H1 (cell line): ENCODE results near the gene NFATC4. TPM values are rescaled to one million over a fixed set of nuclear protein-coding genes. Genes with fewer than 3 reads are reported as not detected.
"Not testable (repeated sequence)": the region's sequence is repeated elsewhere in the genome, so short reads cannot be mapped to it uniquely, and the experiment has no call there.

Experiments
- CTCF ChIA-PET: fragments of 300-600 bp; sonication (Branson Sonifier 250); formaldehyde crosslinking; loops from one replicate; lab custom pipeline; 2021; ENCODE audit not compliant: partially characterized antibody; lab: Charles Lee
- POLR2A ChIA-PET: fragments of 300-600 bp; sonication (Branson Sonifier 250); formaldehyde crosslinking; loops from one replicate; lab custom pipeline; 2021; ENCODE audit warnings: inconsistent platforms; ENCODE audit not compliant: partially characterized antibody; lab: Charles Lee
- DNase-seq, 2 experiments: peaks; one replicate each; pipeline versions ENCODE4 v3.0.0 to v3.0.0-alpha.2; 2010 to 2022; ENCODE audit warnings: low spot score in 2 of 2, low read depth in 1 of 2, mixed read lengths in 1 of 2
- FAIRE-seq: peaks from 2 replicates; lab custom pipeline; 2011; peaks lifted over from hg19 to GRCh38; lab: Jason Lieb, UNC
- H2AFZ ChIP-seq: 2 replicates; pipeline ENCODE4 v1.8.1; 2012; ENCODE audit warnings: low read length, inconsistent platforms
- H2AK5ac ChIP-seq: 2 replicates; pipeline ENCODE4 v1.6.1; 2013; ENCODE audit warnings: low read depth, low read length
- H2BK120ac ChIP-seq: replicated peaks from 2 replicates; pipeline ENCODE3; 2013; ENCODE audit warnings: low read depth, low read length, inconsistent platforms
- H2BK12ac ChIP-seq: 2 replicates; pipeline ENCODE4 v1.6.1; 2013; ENCODE audit warnings: low read depth, low read length
- H2BK15ac ChIP-seq: 2 replicates; pipeline ENCODE4 v1.6.1; 2013; ENCODE audit warnings: low read length
- H2BK20ac ChIP-seq: 2 replicates; pipeline ENCODE4 v1.6.1; 2013; ENCODE audit warnings: low read length
- H2BK5ac ChIP-seq: 2 replicates; pipeline ENCODE4 v1.6.1; 2013; ENCODE audit warnings: low read depth, low read length
- H3K14ac ChIP-seq: 2 replicates; pipeline ENCODE4 v1.6.1; 2013; ENCODE audit warnings: inconsistent platforms; ENCODE audit not compliant: insufficient read length
- H3K18ac ChIP-seq: 2 replicates; pipeline ENCODE4 v1.6.1; 2013; ENCODE audit warnings: low read length; ENCODE audit errors: extremely low read depth
- H3K23ac ChIP-seq: 2 replicates; pipeline ENCODE4 v1.6.1; 2013; ENCODE audit warnings: inconsistent platforms; ENCODE audit not compliant: insufficient read length
- H3K23me2 ChIP-seq: 2 replicates; pipeline ENCODE4 v1.6.1; 2013; ENCODE audit warnings: low read depth, low read length
- H3K27ac ChIP-seq: 2 replicates; pipeline ENCODE4 v1.6.1; 2011; ENCODE audit warnings: low read depth, low read length, inconsistent platforms
- H3K27me3 ChIP-seq, 4 experiments: replicated peaks in 1 of 4; 1 replicate in 1 of 4; 2 replicates in 3 of 4; pipeline versions ENCODE4 v1.6.1 to v1.8.1; 2011 to 2013; ENCODE audit warnings: low read length in 3 of 4, mild to moderate bottlenecking in 3 of 4, inconsistent platforms in 2 of 4, mixed read lengths in 2 of 4, moderate library complexity in 1 of 4; ENCODE audit not compliant: control insufficient read depth in 3 of 4, insufficient read depth in 3 of 4; ENCODE audit errors: extremely low read depth in 1 of 4
- H3K36me3 ChIP-seq, 4 experiments: 2 replicates each; pipeline versions ENCODE4 v1.6.1 to v1.8.1; 2011 to 2013; ENCODE audit warnings: mild to moderate bottlenecking in 4 of 4, low read length in 3 of 4, moderate library complexity in 2 of 4, control low read depth in 1 of 4, inconsistent platforms in 1 of 4; ENCODE audit not compliant: insufficient read depth in 4 of 4, control insufficient read depth in 2 of 4
- H3K4ac ChIP-seq: replicated peaks from 2 replicates; pipeline ENCODE3; 2013; ENCODE audit warnings: low read length, low read depth, mixed read lengths, inconsistent platforms; ENCODE audit not compliant: insufficient read length
- H3K4me1 ChIP-seq, 4 experiments: replicated peaks in 1 of 4; 1 replicate in 1 of 4; 2 replicates in 3 of 4; pipeline versions ENCODE4 v1.6.1 to v1.8.1; 2011 to 2013; ENCODE audit warnings: low read length in 3 of 4, inconsistent platforms in 2 of 4, mixed read lengths in 1 of 4; ENCODE audit not compliant: insufficient read depth in 4 of 4, control insufficient read depth in 3 of 4
- H3K4me2 ChIP-seq, 2 experiments: 2 replicates each; pipeline versions ENCODE4 v1.6.1 to v1.8.1; 2011 to 2013; ENCODE audit warnings: low read depth in 2 of 2, low read length in 2 of 2, control low read depth in 1 of 2, inconsistent platforms in 1 of 2, mild to moderate bottlenecking in 1 of 2; ENCODE audit not compliant: insufficient read depth in 1 of 2
- H3K4me3 ChIP-seq, 4 experiments: fragments of 200-600, 300-600 bp in 1 of 4; sonication (generic), shearing (Covaris generic), sonication (Bioruptor Twin) in 1 of 4; 2 replicates each; pipeline versions ENCODE4 v1.5.1 to v1.8.1; 2011 to 2016; ENCODE audit warnings: low read length in 4 of 4, low read depth in 3 of 4, control low read depth in 2 of 4, inconsistent platforms in 2 of 4, mild to moderate bottlenecking in 2 of 4, mixed read lengths in 1 of 4, moderate library complexity in 1 of 4; ENCODE audit not compliant: insufficient read depth in 2 of 4; ENCODE audit errors: extremely low read depth in 1 of 4
- H3K56ac ChIP-seq: replicated peaks from 2 replicates; pipeline ENCODE3; 2013; ENCODE audit warnings: low read depth, mild to moderate bottlenecking, mixed read lengths, low read length, inconsistent platforms; ENCODE audit not compliant: insufficient read length
- H3K79me1 ChIP-seq: 2 replicates; pipeline ENCODE4 v1.6.1; 2013; ENCODE audit warnings: low read depth, low read length, control low read depth
- H3K79me2 ChIP-seq, 2 experiments: 2 replicates each; pipeline versions ENCODE4 v1.6.1 to v1.8.1; 2012 to 2013; ENCODE audit warnings: low read length in 2 of 2, mild to moderate bottlenecking in 2 of 2, inconsistent platforms in 1 of 2; ENCODE audit not compliant: insufficient read depth in 2 of 2, control insufficient read depth in 1 of 2
- H3K9ac ChIP-seq, 4 experiments: replicated peaks in 1 of 4; 1 replicate in 1 of 4; 2 replicates in 3 of 4; pipeline versions ENCODE4 v1.6.1 to v1.8.1; 2011 to 2013; ENCODE audit warnings: low read depth in 3 of 4, low read length in 3 of 4, control low read depth in 2 of 4, mild to moderate bottlenecking in 2 of 4, moderate library complexity in 2 of 4, inconsistent platforms in 1 of 4; ENCODE audit errors: extremely low read depth in 1 of 4
- H3K9me3 ChIP-seq, 2 experiments: 2 replicates each; pipeline versions ENCODE4 v1.6.1 to v1.8.1; 2012 to 2013; ENCODE audit warnings: mild to moderate bottlenecking in 2 of 2, moderate library complexity in 2 of 2, control low read depth in 1 of 2, inconsistent platforms in 1 of 2, low read depth in 1 of 2, low read length in 1 of 2, mixed read lengths in 1 of 2; ENCODE audit not compliant: insufficient read depth in 2 of 2
- H4K20me1 ChIP-seq, 2 experiments: replicated peaks in 1 of 2; 2 replicates each; pipeline versions ENCODE3 to v1.8.1; 2011 to 2013; ENCODE audit warnings: inconsistent platforms in 2 of 2, low read length in 2 of 2, mild to moderate bottlenecking in 1 of 2; ENCODE audit not compliant: insufficient read depth in 2 of 2, control insufficient read depth in 1 of 2
- H4K5ac ChIP-seq: 2 replicates; pipeline ENCODE4 v1.6.1; 2013; ENCODE audit warnings: low read length, low read depth, mixed read lengths, inconsistent platforms; ENCODE audit not compliant: insufficient read length
- H4K8ac ChIP-seq: 2 replicates; pipeline ENCODE4 v1.8.0; 2013; ENCODE audit warnings: mild to moderate bottlenecking, moderate library complexity, low read length, inconsistent platforms; ENCODE audit not compliant: insufficient read depth; ENCODE audit errors: extremely low read depth
- H4K91ac ChIP-seq: replicated peaks from 2 replicates; pipeline ENCODE3; 2013; ENCODE audit warnings: low read length, mixed read lengths, inconsistent platforms; ENCODE audit not compliant: insufficient read length
- WGBS, 2 experiments: shearing (Covaris generic) in 1 of 2; methylation state at CpG; one replicate each; pipeline versions ENCODE4 v1.1.6 to v1.1.7; 2013 to 2015; ENCODE audit warnings: low lambda C conversion rate in 2 of 2, mixed read lengths in 2 of 2, inconsistent platforms in 1 of 2, low coverage in 1 of 2, missing lambda C conversion rate in 1 of 2; ENCODE audit not compliant: insufficient replicate concordance in 2 of 2, insufficient coverage in 1 of 2, insufficient read length in 1 of 2; ENCODE audit errors: extremely low coverage in 1 of 2, missing lambda C conversion rate in 1 of 2; 5-methylcytosine and 5-hydroxymethylcytosine counted together
- polyA plus RNA-seq, 7 experiments: library from polyadenylated mRNA; depleted of rRNA in 3 of 7; stranded (reverse) in 5 of 7; unstranded in 2 of 7; fragments of >200 nt in 5 of 7; fragments of 200-250 nt in 2 of 7; gene quantifications; 1 replicate in 5 of 7; 2 replicates in 1 of 7; 4 replicates in 1 of 7; pipeline versions ENCODE4 v1.2.1 to v1.2.3, GENCODE V29; 2011 to 2013; ENCODE audit warnings: missing spikeins in 2 of 7, mixed read lengths in 2 of 7
- total RNA-seq: library from RNA; stranded (reverse); fragmentation: NEBNext Ultra II Directional; extraction: Animal tissue kit (Norgen Biotek cat#: 25700); gene quantifications from 2 replicates; pipeline ENCODE4 v1.2.1, GENCODE V29; 2021

The NFATC4 gene
- total and polyA plus RNA-seq, 2 of the 8 experiments (the other 6 are each of a cell fraction or from before 2014, with no cell fraction given) = 47.3 to 50.3 TPM

GRCh38 chr14:24371605-24372004 is 3.6 kb downstream of the NFATC4 start:
- ChIA-PET POLR2A (interaction anchor here (0.6 to 4.2 kb wide), 3 partner anchors 8 to 58 kb away, joined by 5 to 24 read pairs (median 13); partner anchors contain the start of genes CBLN3 and KHNYN), CTCF (interaction anchor here (1.0 to 16.4 kb wide), 12 partner anchors 10 to 65 kb away, joined by 3 to 207 read pairs (median 6); partner anchors contain the start of genes ADCY4, CBLN3, KHNYN and RIPK3)
- FAIRE-seq, H3K4me2 ChIP-seq, H2BK15ac ChIP-seq, H2BK120ac ChIP-seq, H3K14ac ChIP-seq, H2AFZ ChIP-seq, H3K4me3 ChIP-seq, H3K27me3 ChIP-seq, H4K8ac ChIP-seq, DNase-seq, H3K4ac ChIP-seq, H4K20me1 ChIP-seq, H2AK5ac ChIP-seq, H2BK20ac ChIP-seq, H3K79me1 ChIP-seq, H4K91ac ChIP-seq, H2BK5ac ChIP-seq, H3K27ac ChIP-seq, H3K9me3 ChIP-seq, H3K23ac ChIP-seq, H4K5ac ChIP-seq, H2BK12ac ChIP-seq, H3K79me2 ChIP-seq, H3K56ac ChIP-seq, H3K18ac ChIP-seq, H3K9ac ChIP-seq: not testable (repeated sequence)
- peaks cover 0 to 15% (median 13%) of the 10 kb centered on the region in 4 experiments; a peak in 6 of 7 replicates for H3K4me1 ChIP-seq
- H3K36me3 ChIP-seq = peaks cover 3 to 11% (median 6%) of the 10 kb centered on the region in 4 experiments; a peak in 5 of 8 replicates
- peaks cover 16% of the 10 kb centered on the region for H3K23me2 ChIP-seq
- WGBS, 2 experiments = 86% methylated on average over 3 of the region's 3 CpGs; no CpG with 5 or more reads in 1 of the 2 experiments
